Lower leg skin (tissue), 4 donors: Measurements from ENCODE around the gene ATP8A2. TPM values are rescaled to one million over a fixed set of nuclear protein-coding genes. Genes with fewer than 3 reads are reported as not detected.
"Not testable (repeated sequence)": the region's sequence is repeated elsewhere in the genome, so short reads cannot be mapped to it uniquely, and the experiment has no call there.

Experiments
- DNase-seq, 2 donors: peaks; one replicate each; pipeline ENCODE4 v3.0.0-alpha.2; 2019; ENCODE audit warnings: low spot score in 2 of 2
- H3K4me3 ChIP-seq: fragments of 200-600 bp; sonication (generic); 2 replicates; pipeline ENCODE4 v1.5.1; 2017; ENCODE audit warnings: mild to moderate bottlenecking, low read depth; ENCODE audit not compliant: poor library complexity, severe bottlenecking
- CTCF ChIP-seq, 3 donors: fragments of 450-650 bp; IDR thresholded peaks; one replicate each; pipeline ENCODE4 v1.5.1; 2016; ENCODE audit warnings: antibody characterized with exemption in 3 of 3, mild to moderate bottlenecking in 3 of 3, moderate library complexity in 2 of 3
- POLR2A ChIP-seq, 2 donors: fragments of 450-650 bp; IDR thresholded peaks; one replicate each; pipeline ENCODE4 v1.6.1; 2016 to 2017; ENCODE audit warnings: antibody characterized with exemption in 2 of 2, mild to moderate bottlenecking in 1 of 2, moderate library complexity in 1 of 2
- WGBS, 2 donors: methylation state at CpG; one replicate each; pipeline ENCODE4 v1.1.5; 2018; 5-methylcytosine and 5-hydroxymethylcytosine counted together
- intact Hi-C: fragments of 100-400 bp; cut with DNase I; formaldehyde crosslinking; loops from one replicate; pipeline ENCODE4 v1.15.0; 2023; ENCODE audit warnings: low total_unique reads
- total RNA-seq, 4 donors: library from RNA; depleted of rRNA; stranded (reverse); fragments of >200 nt; gene quantifications; one replicate each; pipeline ENCODE4 v1.1.0, GENCODE V29; 2016

The ATP8A2 gene
- total RNA-seq, 4 donors from 2014 or later = 0.05 to 0.23 TPM; not detected in 2

- TF ChIP-seq CTCF (IDR thresholded peaks at IDR 0.05) (no peak), POLR2A (IDR thresholded peaks at IDR 0.05) (no peak)
- intact Hi-C loops = no loop called here
- WGBS, 2 donors = 86 to 88% methylated on average over 4 of the region's 4 CpGs
- H3K4me3 ChIP-seq = no peak overlapping the region
- no peak for DNase-seq
Observed at GRCh38 chr13:25503856-25504255, 132.1 kb downstream of the ATP8A2 start.

DNA sequence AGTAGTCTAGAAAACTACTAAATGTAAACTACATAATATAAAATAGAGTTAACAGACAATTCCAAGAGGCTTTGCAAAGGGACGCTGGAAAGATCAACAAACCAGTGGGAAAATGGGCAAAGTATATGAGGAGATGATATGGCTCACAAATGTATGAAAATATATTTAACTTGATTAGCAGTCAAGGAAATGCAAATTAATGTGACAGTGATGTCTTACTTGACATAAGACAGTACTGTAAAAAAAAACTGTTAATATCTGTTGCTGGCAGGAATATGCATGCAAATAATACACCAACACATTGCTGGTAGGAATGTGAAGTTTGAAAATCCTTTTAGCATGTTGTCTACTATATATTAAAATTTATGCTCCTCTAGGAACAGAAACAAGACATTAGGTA is 136.1 kb downstream of the ATP8A2 start:
- DNase-seq = no peak
- intact Hi-C loops = no loop called here
- 79 to 83% methylated on average over 1 of the region's 1 CpG for WGBS, 2 donors
- TF ChIP-seq POLR2A (IDR thresholded peaks at IDR 0.05) (no peak), CTCF (IDR thresholded peaks at IDR 0.05) (no peak)
- H3K4me3 ChIP-seq = no peak overlapping the region

DNA sequence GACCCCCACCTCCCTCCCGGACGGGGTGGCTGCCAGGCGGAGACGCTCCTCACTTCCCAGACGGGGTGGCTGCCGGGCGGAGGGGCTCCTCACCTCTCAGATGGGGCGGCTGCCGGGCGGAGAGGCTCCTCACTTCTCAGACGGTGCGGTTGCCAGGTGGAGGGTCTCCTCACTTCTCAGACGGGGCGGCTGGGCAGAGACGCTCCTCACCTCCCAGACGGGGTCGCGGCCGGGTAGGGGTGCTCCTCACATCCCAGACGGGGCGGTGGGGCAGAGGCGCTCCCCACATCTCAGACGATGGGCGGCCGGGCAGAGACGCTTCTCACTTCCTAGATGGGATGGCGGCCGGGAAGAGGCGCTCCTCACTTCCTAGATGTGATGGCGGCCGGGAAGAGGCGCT is 141.3 kb downstream of the ATP8A2 start:
- WGBS, 2 donors = 95 to 96% methylated on average over 7 to 21 of the region's 32 CpGs
- intact Hi-C loops, DNase-seq: not testable (repeated sequence)

DNA sequence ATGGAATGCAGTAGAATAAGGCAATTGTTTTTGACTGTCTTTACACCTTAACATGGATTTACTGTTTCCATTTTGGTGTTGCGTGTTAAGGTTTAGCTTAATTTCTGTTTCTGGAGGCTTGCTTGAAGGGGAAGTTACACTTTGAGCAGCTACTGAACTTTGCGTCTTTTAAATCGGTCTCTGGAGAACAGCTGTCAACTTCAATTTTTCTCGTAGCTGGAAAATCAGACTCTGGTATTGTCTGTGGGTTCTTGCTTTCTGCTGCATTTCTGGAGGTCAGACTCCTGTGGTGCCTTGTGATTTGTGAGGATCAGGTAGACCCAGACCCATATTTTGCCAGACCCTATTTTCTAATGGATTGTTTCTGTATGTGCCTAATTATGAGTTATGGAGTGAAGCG is 146.7 kb downstream of the ATP8A2 start:
- intact Hi-C loops = no loop called here
- 73 to 81% methylated on average over 5 of the region's 5 CpGs for WGBS, 2 donors
- H3K4me3 ChIP-seq = no peak overlapping the region
- no peak for TF ChIP-seq POLR2A (IDR thresholded peaks at IDR 0.05)
- DNase-seq = no peak

More for the DNA sequence above, 141.3 kb downstream of the ATP8A2 start:
- not testable (repeated sequence) for H3K4me3 ChIP-seq

DNA sequence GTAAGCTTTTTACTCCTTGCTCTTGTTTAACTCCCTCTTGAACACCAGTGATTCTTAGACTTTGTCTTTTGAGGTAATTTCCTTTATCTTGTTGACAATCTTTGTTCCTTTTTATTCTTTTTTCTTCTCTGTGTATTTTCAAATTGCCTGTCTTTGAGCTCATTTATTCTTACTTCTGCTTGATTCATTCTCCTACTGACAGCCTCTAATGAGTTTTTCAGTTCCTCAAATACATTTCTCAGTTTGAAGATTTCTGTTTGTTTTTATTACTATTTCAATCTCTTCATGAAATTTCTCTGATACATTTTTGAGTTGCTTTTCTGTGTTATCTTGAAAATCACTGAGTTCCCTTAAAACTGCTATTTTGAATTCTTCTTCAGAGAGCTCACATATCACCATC is 154.1 kb downstream of the ATP8A2 start:
- no peak overlapping the region for H3K4me3 ChIP-seq
- TF ChIP-seq POLR2A (IDR thresholded peaks at IDR 0.05) = no peak
- TF ChIP-seq CTCF (IDR thresholded peaks at IDR 0.05) = no peak
- DNase-seq = no peak
- intact Hi-C loops = no loop called here

GRCh38 chr13:25528266-25528665 is 156.5 kb downstream of the ATP8A2 start:
- intact Hi-C loops = no loop called here
- DNase-seq = no peak
- no peak overlapping the region for H3K4me3 ChIP-seq
- TF ChIP-seq POLR2A (IDR thresholded peaks at IDR 0.05) = no peak
- WGBS, 2 donors = 94 to 96% methylated on average over 2 of the region's 2 CpGs

GRCh38 chr13:25529425-25529824 is 157.7 kb downstream of the ATP8A2 start:
- no peak for DNase-seq
- intact Hi-C loops = no loop called here
- H3K4me3 ChIP-seq = no peak overlapping the region
- WGBS, 2 donors = 62 to 65% methylated on average over 3 of the region's 3 CpGs
- TF ChIP-seq CTCF (IDR thresholded peaks at IDR 0.05) (no peak), POLR2A (IDR thresholded peaks at IDR 0.05) (no peak)
